MCF 10A (cell line): ENCODE data around the gene SALL3. TPM values are rescaled to one million over a fixed set of nuclear protein-coding genes. Genes with fewer than 3 reads are reported as not detected.

Experiments used
- BruUV-seq: library from RNA; stranded (reverse); fragments of 400-500 nt; replicated peaks from 2 replicates; lab custom pipeline; 2021; lab: Mats Ljungman, UMichigan
- CTCF ChIA-PET: fragments of 300-600 bp; sonication (Branson Sonifier 250); formaldehyde crosslinking; extraction: SDS; loops from one replicate; lab custom pipeline; 2021; ENCODE audit warnings: antibody characterized with exemption, inconsistent platforms; lab: Yijun Ruan, JAX
- POLR2A ChIA-PET: fragments of 300-600, 350-650 bp; sonication (Branson Sonifier 250); formaldehyde crosslinking; extraction: SDS; loops from one replicate; lab custom pipeline; 2020; ENCODE audit warnings: antibody characterized with exemption, inconsistent platforms; lab: Yijun Ruan, JAX
- DNase-seq: peaks from one replicate; pipeline ENCODE4 v3.0.0-alpha.2; 2018; ENCODE audit not compliant: unreplicated experiment
- H3K27ac Mint-ChIP-seq: one replicate; pipeline ENCODE4 v1.8.0; 2022; ENCODE audit warnings: mild to moderate bottlenecking, low read depth, mixed read lengths; ENCODE audit not compliant: unreplicated experiment
- H3K27me3 Mint-ChIP-seq: one replicate; pipeline ENCODE4 v1.8.0; 2022; ENCODE audit warnings: mixed read lengths; ENCODE audit not compliant: insufficient read depth, unreplicated experiment
- H3K36me3 Mint-ChIP-seq: one replicate; pipeline ENCODE4 v1.8.0; 2022; ENCODE audit warnings: mild to moderate bottlenecking, moderate library complexity, mixed read lengths; ENCODE audit not compliant: insufficient read depth, unreplicated experiment
- H3K4me1 Mint-ChIP-seq: one replicate; pipeline ENCODE4 v1.8.0; 2022; ENCODE audit warnings: mixed read lengths; ENCODE audit not compliant: insufficient read depth, unreplicated experiment
- H3K4me3 Mint-ChIP-seq: one replicate; pipeline ENCODE4 v1.8.0; 2022; ENCODE audit warnings: mild to moderate bottlenecking, moderate library complexity, mixed read lengths; ENCODE audit not compliant: unreplicated experiment
- H3K9me3 Mint-ChIP-seq: one replicate; pipeline ENCODE4 v1.8.0; 2022; ENCODE audit warnings: mixed read lengths; ENCODE audit not compliant: unreplicated experiment
- intact Hi-C: fragments of 100-400 bp; cut with micrococcal nuclease; formaldehyde crosslinking; loops from 2 replicates; pipeline ENCODE4 v1.14.1; 2022
- total RNA-seq: library from RNA; stranded (reverse); gene quantifications from 2 replicates; pipeline ENCODE4 v1.2.3, GENCODE V29; 2022
- TF ChIP-seq, protein P1 (sequence below): fragments of 200-600 bp; IDR thresholded peaks from one replicate; pipeline ENCODE4 v1.8.0; 2022; ENCODE audit warnings: antibody characterized with exemption, mild to moderate bottlenecking; ENCODE audit not compliant: unreplicated experiment

Gene SALL3
- total RNA-seq, 1 experiment from 2014 or later: not detected

DNA sequence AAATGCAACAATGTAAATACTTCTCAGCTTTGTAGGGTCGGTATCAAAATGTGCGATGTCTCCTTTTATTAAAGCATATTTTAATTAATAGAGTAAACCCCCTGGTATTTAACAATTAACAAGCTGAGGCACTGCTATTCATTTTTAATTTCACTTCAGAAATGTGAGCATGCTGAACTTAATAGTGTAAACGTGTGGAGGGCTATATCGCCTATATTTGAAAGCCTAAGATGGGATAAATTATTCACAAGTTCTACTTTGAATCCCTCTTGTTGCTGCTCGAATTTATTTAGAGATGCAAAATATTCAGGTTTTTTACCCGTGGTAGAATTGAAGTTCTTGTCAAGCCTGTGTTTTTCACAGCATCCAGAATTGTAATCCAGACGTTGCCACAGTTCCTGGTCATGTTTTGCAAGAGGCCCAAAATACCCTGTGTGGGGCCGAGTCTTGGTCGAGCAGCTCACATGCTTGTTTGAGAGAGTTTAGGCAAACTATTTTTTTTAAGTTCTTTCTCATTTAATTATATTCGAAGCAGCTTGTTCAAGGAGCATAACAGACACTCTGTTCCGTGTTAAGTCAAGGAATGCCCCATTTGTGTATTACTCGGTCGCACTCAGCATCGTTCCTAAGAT lies 2.5 kb downstream of the SALL3 start:
- intact Hi-C loops: no loop called here
- POLR2A ChIA-PET: interaction anchor here (1.1 kb wide), 1 partner anchor 19 kb away, joined by 3 read pairs; no protein-coding TSS in a partner anchor
- no peak overlapping the region for H3K4me3 Mint-ChIP-seq

DNA sequence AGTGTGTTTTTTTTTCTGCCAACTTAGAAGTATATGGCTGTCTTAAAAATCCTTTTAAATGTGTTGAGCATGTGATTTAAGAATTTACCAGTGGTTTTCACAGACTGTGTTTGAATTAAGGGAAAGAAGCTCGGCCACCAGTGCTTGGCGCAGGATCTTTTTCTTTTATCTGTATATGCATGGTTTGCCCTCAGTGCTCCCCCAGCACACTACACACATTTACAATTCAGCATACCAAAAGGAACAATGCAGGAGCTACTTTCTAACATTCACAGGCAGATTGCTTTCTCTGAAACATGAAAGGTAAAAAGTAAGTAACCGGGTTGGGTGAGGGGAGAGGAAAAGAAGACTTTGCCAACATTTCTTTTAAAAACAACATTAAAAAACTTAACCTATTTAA lies 3.9 kb downstream of the SALL3 start:
- intact Hi-C loops: no loop called here
- CTCF ChIA-PET: interaction anchor here (0.6 to 3.8 kb wide), 6 partner anchors 10 to 909 kb away, joined by 3 to 18 read pairs (median 4); no protein-coding TSS in a partner anchor

More for the DNA sequence above, 2.5 kb downstream of the SALL3 start:
- Mint-ChIP-seq H3K9me3 (no peaks in the 10 kb centered on the region), H3K27me3 (no peaks in the 10 kb centered on the region), H3K4me1 (no peaks in the 10 kb centered on the region), H3K27ac (no peak overlapping the region), H3K36me3 (no peaks in the 10 kb centered on the region)
- no peak for DNase-seq
- TF ChIP-seq, protein P1, sequence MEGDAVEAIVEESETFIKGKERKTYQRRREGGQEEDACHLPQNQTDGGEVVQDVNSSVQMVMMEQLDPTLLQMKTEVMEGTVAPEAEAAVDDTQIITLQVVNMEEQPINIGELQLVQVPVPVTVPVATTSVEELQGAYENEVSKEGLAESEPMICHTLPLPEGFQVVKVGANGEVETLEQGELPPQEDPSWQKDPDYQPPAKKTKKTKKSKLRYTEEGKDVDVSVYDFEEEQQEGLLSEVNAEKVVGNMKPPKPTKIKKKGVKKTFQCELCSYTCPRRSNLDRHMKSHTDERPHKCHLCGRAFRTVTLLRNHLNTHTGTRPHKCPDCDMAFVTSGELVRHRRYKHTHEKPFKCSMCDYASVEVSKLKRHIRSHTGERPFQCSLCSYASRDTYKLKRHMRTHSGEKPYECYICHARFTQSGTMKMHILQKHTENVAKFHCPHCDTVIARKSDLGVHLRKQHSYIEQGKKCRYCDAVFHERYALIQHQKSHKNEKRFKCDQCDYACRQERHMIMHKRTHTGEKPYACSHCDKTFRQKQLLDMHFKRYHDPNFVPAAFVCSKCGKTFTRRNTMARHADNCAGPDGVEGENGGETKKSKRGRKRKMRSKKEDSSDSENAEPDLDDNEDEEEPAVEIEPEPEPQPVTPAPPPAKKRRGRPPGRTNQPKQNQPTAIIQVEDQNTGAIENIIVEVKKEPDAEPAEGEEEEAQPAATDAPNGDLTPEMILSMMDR: no peak
- BruUV-seq: no TSS peak
- CTCF ChIA-PET: interaction anchor here (0.5 kb wide), 1 partner anchor 1023 kb away, joined by 4 read pairs; no protein-coding TSS in a partner anchor

DNA sequence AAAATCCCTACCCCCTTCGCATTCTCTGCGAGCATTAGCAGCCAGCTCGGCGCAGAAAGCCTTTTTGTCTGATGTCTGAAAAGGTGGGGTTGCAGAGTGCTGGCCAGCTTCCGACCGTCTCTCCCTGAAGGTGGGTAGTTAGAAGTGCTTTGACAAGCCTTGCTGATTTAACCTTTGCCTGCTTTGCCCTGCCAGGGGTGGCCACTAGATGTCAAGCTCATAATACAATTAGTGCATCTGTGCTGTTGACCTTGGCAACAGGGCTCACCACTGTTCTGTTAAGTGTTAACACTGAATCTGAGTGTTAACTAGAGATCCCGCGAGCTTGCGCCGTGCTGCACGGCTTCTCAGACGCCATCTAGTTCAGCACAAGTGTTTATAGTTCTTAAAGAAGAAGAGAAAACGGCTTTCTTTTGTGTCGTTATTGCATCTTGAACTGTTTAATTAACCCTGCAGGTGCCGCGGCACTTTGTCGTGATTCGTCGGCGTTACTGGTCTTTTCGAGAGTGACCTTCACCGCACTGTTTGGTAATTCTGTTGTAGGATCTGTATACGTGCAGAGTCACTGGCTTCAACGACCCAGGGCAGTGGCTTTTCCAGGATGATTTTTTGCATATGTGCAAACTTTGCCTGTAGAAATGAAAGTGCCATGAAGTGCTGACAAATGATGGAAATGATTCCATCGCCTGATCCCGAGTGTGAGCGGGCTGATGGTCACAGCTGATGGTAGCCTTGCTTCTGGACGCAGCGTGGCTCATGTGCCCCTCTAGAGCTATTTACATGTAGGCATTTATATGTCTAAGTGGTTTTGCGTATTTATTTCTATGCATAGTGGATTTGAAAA lies 5.5 kb downstream of the SALL3 start:
- DNase-seq: peak; percentile 31
- no TSS peak for BruUV-seq
- Mint-ChIP-seq H3K36me3 (no peaks in the 10 kb centered on the region), H3K27me3 (no peaks in the 10 kb centered on the region), H3K27ac (no peak overlapping the region), H3K4me1 (no peaks in the 10 kb centered on the region), H3K4me3 (no peak overlapping the region), H3K9me3 (no peaks in the 10 kb centered on the region)
- CTCF ChIA-PET: interaction anchor here (0.6 to 3.8 kb wide), 17 partner anchors 10 to 1329 kb away, joined by 3 to 18 read pairs (median 4); no protein-coding TSS in a partner anchor
- intact Hi-C loops: loop anchor here (5.0 kb wide), 2 partner anchors 217 to 392 kb away; no protein-coding TSS in a partner anchor
- POLR2A ChIA-PET: interaction anchor here (1.0 kb wide), 1 partner anchor 911 kb away, joined by 3 read pairs; no protein-coding TSS in a partner anchor
- TF ChIP-seq, protein P1: peak; percentile 37

More for the DNA sequence above, 3.9 kb downstream of the SALL3 start:
- no TSS peak for BruUV-seq
- DNase-seq: no peak
- Mint-ChIP-seq H3K27me3 (no peaks in the 10 kb centered on the region), H3K4me3 (no peak overlapping the region), H3K27ac (no peak overlapping the region), H3K36me3 (no peaks in the 10 kb centered on the region), H3K4me1 (no peaks in the 10 kb centered on the region), H3K9me3 (no peaks in the 10 kb centered on the region)
- TF ChIP-seq, protein P1: no peak
- POLR2A ChIA-PET: no interaction called here
